ENCODE data around the gene GTF2H2. TPM values are rescaled to one million over a fixed set of nuclear protein-coding genes. Genes with fewer than 3 reads are reported as not detected.
"Not testable (repeated sequence)": the region's sequence is repeated elsewhere in the genome, so short reads cannot be mapped to it uniquely, and the experiment has no call there.

Gene GTF2H2
- total RNA-seq (34.3 TPM), polyA plus RNA-seq (ENCODE audit: insufficient read depth, low read depth, low replicate concordance) (4.9 TPM)
- long read RNA-seq, donor 1, partial matches to known transcripts = 0 of 1 reads
- long read RNA-seq, donor 1, other reads (novel, unspliced or antisense) = 0 of 1 reads
- long read RNA-seq, donor 2, partial matches to known transcripts = 0 of 1 reads
- long read RNA-seq, donor 2, other reads (novel, unspliced or antisense) = 0 of 1 reads
- long read RNA-seq, donor 3, full-length matches to known transcripts = 6 of 6 reads
- long read RNA-seq, donor 3, partial matches to known transcripts = 0 of 6 reads
- long read RNA-seq, donor 3, other reads (novel, unspliced or antisense) = 0 of 6 reads
- long read RNA-seq, donor 4, full-length matches to known transcripts = 2 of 2 reads
- long read RNA-seq, donor 4, partial matches to known transcripts = 0 of 2 reads
- long read RNA-seq, donor 4, other reads (novel, unspliced or antisense) = 0 of 2 reads
- long read RNA-seq, donor 5 = 0 reads
- long read RNA-seq, donor 6 = 0 reads
- long read RNA-seq, donor 7, partial matches to known transcripts = 5 of 19 reads
- long read RNA-seq, donor 7, other reads (novel, unspliced or antisense) = 12 of 19 reads
- long read RNA-seq, donor 8, partial matches to known transcripts = 0 of 1 reads
- long read RNA-seq, donor 8, other reads (novel, unspliced or antisense) = 0 of 1 reads
- long read RNA-seq, donor 9 = 0 reads
- long read RNA-seq, donor 10, full-length matches to known transcripts = 2 of 2 reads
- long read RNA-seq, donor 10, partial matches to known transcripts = 0 of 2 reads
- long read RNA-seq, donor 10, other reads (novel, unspliced or antisense) = 0 of 2 reads

DNA sequence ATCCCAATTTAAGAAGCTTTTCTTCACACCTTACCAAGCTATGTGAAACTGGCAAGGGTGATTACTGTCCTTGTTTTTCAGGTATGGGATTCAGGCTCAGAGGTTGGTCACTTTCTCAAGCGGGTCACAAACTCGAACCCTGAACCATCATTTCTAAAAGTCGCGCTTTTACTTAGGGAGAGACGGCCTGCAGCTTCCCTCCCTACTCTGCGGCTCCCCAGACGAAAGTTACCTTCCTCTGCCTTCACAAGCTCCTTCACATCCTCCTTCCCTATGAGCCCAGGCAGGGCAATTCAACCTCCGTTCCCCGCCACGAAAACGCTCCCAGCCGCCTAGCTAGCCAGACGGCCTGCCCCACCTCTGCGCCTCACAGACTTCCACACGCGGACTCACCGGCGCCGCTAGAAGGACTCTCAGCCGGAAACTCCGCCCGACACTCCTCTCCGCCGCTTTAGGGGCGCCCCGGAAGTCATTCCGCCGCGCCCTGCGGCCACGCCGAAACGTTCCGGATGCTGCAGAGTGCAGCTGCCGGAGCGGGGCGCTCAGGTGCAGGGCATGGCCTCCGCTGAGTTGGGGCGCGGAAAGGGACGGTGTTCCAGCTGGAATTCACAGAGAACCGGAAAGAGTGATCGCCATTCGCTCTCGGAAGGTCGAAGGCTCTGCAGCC is at the start of gene GTF2H2:
GTF2H2 (minus strand) TSS at position 415 of the 667 bp plus-strand sequence. CDS start 4,913 bp downstream, outside the sequence.
- FAIRE-seq; H3K9me3 ChIP-seq (ENCODE audit: control insufficient read depth in 2 of 3, insufficient read depth in 1 of 3, low read length in 3 of 3); H3K27ac ChIP-seq (ENCODE audit: low read depth in 2 of 2, low read length in 2 of 2); H3K4me1 ChIP-seq (ENCODE audit: control insufficient read depth in 2 of 3, insufficient read depth in 2 of 3, low read depth in 1 of 3, low read length in 3 of 3); H3K4me3 ChIP-seq (ENCODE audit: low read length in 3 of 3); H3K9ac ChIP-seq (ENCODE audit: low read length in 3 of 3); H3K27me3 ChIP-seq (ENCODE audit: control insufficient read depth, insufficient read depth, low read length); DNase-seq; intact Hi-C loops (cut with DNase I); H3K36me3 ChIP-seq (ENCODE audit: control insufficient read depth in 2 of 3, insufficient read depth in 3 of 3, low read length in 3 of 3): not testable (repeated sequence)

GRCh38 chr5:71109730-71110275 is 42.3 kb upstream of the GTF2H2 start:
- H3K36me3 ChIP-seq (ENCODE audit: control insufficient read depth in 2 of 3, insufficient read depth in 3 of 3, low read length in 3 of 3); FAIRE-seq; H3K4me1 ChIP-seq (ENCODE audit: control insufficient read depth in 2 of 3, insufficient read depth in 2 of 3, low read depth in 1 of 3, low read length in 3 of 3); H3K27ac ChIP-seq (ENCODE audit: low read depth in 2 of 2, low read length in 2 of 2); intact Hi-C loops (cut with DNase I); H3K9me3 ChIP-seq (ENCODE audit: control insufficient read depth in 2 of 3, insufficient read depth in 1 of 3, low read length in 3 of 3); H3K4me3 ChIP-seq (ENCODE audit: low read length in 3 of 3); H3K27me3 ChIP-seq (ENCODE audit: control insufficient read depth, insufficient read depth, low read length); DNase-seq; H3K9ac ChIP-seq (ENCODE audit: low read length in 3 of 3): not testable (repeated sequence)

DNA sequence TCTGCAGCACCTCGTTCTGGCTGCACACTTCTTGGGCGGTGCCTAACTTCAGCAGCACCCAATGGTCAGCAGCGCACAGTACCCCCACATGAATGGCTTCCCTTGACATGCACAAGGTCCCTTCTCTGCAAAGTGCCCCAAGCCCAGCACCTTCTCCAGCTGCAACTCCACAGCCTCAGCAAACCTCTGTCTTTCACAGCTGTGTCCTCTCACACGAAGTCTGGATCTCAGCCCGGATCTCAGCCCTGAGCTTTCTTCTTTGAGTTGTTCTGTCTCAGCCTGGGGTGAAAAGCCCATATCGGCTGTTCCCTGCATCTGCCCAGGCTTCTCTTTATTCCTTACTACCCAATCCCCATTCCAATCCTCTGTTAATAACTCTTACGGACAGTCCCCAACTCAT is 32.5 kb upstream of the GTF2H2 start:
- DNase-seq; H3K4me1 ChIP-seq (ENCODE audit: control insufficient read depth in 2 of 3, insufficient read depth in 2 of 3, low read depth in 1 of 3, low read length in 3 of 3); H3K9me3 ChIP-seq (ENCODE audit: control insufficient read depth in 2 of 3, insufficient read depth in 1 of 3, low read length in 3 of 3); H3K27me3 ChIP-seq (ENCODE audit: control insufficient read depth, insufficient read depth, low read length); H3K4me3 ChIP-seq (ENCODE audit: low read length in 3 of 3); intact Hi-C loops (cut with DNase I); FAIRE-seq; H3K27ac ChIP-seq (ENCODE audit: low read depth in 2 of 2, low read length in 2 of 2); H3K36me3 ChIP-seq (ENCODE audit: control insufficient read depth in 2 of 3, insufficient read depth in 3 of 3, low read length in 3 of 3); H3K9ac ChIP-seq (ENCODE audit: low read length in 3 of 3): not testable (repeated sequence)

DNA sequence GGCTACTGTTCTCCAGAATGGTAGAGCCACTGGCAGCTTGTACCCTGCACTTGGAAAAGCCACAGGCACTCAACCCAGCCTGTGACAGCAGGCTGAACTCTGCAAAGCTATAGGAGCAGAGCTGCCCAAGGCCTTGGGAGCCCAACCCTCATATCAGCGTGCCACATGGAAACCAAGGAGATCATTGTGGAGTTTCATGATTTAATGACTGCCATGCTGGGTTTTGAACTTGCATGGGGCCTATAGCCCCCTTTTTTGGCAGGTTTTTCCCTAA is 30.4 kb upstream of the GTF2H2 start:
- FAIRE-seq; H3K4me3 ChIP-seq (ENCODE audit: low read length in 3 of 3); H3K9me3 ChIP-seq (ENCODE audit: control insufficient read depth in 2 of 3, insufficient read depth in 1 of 3, low read length in 3 of 3); H3K27ac ChIP-seq (ENCODE audit: low read depth in 2 of 2, low read length in 2 of 2); intact Hi-C loops (cut with DNase I); H3K4me1 ChIP-seq (ENCODE audit: control insufficient read depth in 2 of 3, insufficient read depth in 2 of 3, low read depth in 1 of 3, low read length in 3 of 3); H3K27me3 ChIP-seq (ENCODE audit: control insufficient read depth, insufficient read depth, low read length); H3K36me3 ChIP-seq (ENCODE audit: control insufficient read depth in 2 of 3, insufficient read depth in 3 of 3, low read length in 3 of 3); DNase-seq; H3K9ac ChIP-seq (ENCODE audit: low read length in 3 of 3): not testable (repeated sequence)

DNA sequence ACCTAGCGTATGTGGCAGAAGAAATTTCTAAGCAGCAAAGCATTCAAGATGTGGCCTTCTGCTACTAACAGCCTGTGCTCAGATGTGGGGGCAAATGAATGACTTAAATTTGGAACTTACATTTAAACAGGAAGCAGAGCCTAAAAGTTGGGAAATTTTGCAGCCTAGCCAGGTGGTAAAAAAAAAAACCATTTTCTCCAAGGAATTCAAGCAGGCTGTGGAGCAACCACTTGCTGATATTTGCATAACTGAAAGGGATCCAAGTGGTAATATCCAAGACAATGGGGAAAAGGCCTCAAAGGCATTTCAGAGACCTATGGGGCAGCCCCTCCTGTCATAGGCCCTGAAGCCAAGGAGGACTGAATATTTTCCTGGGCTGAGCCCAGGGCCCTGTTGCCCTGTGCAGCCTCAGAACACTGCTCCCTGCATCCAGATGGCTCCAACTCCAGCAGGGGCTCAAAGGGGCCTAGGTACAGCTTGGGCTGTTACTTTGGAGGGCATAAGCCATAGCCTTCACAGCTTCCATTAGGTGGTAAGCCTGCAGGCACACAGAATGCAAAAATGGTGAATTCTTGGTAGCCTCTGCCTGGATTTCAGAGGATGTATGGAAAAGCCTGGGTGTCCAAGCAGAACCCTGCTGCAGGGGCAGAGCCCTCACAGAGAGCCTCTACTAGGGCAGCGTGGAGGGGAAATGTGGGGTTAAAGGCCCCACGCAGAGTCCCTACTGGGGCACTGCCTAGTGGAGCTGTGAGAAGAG is 29.9 kb upstream of the GTF2H2 start:
- H3K9ac ChIP-seq (ENCODE audit: low read length in 3 of 3); H3K27ac ChIP-seq (ENCODE audit: low read depth in 2 of 2, low read length in 2 of 2); H3K36me3 ChIP-seq (ENCODE audit: control insufficient read depth in 2 of 3, insufficient read depth in 3 of 3, low read length in 3 of 3); H3K27me3 ChIP-seq (ENCODE audit: control insufficient read depth, insufficient read depth, low read length); H3K9me3 ChIP-seq (ENCODE audit: control insufficient read depth in 2 of 3, insufficient read depth in 1 of 3, low read length in 3 of 3); FAIRE-seq; H3K4me3 ChIP-seq (ENCODE audit: low read length in 3 of 3); intact Hi-C loops (cut with DNase I); DNase-seq; H3K4me1 ChIP-seq (ENCODE audit: control insufficient read depth in 2 of 3, insufficient read depth in 2 of 3, low read depth in 1 of 3, low read length in 3 of 3): not testable (repeated sequence)

GRCh38 chr5:71089773-71090172 is 22.3 kb upstream of the GTF2H2 start:
- FAIRE-seq; H3K4me3 ChIP-seq (ENCODE audit: low read length in 3 of 3); H3K4me1 ChIP-seq (ENCODE audit: control insufficient read depth in 2 of 3, insufficient read depth in 2 of 3, low read depth in 1 of 3, low read length in 3 of 3); H3K9ac ChIP-seq (ENCODE audit: low read length in 3 of 3); H3K27me3 ChIP-seq (ENCODE audit: control insufficient read depth, insufficient read depth, low read length); H3K9me3 ChIP-seq (ENCODE audit: control insufficient read depth in 2 of 3, insufficient read depth in 1 of 3, low read length in 3 of 3); H3K27ac ChIP-seq (ENCODE audit: low read depth in 2 of 2, low read length in 2 of 2); H3K36me3 ChIP-seq (ENCODE audit: control insufficient read depth in 2 of 3, insufficient read depth in 3 of 3, low read length in 3 of 3); intact Hi-C loops (cut with DNase I); DNase-seq: not testable (repeated sequence)

DNA sequence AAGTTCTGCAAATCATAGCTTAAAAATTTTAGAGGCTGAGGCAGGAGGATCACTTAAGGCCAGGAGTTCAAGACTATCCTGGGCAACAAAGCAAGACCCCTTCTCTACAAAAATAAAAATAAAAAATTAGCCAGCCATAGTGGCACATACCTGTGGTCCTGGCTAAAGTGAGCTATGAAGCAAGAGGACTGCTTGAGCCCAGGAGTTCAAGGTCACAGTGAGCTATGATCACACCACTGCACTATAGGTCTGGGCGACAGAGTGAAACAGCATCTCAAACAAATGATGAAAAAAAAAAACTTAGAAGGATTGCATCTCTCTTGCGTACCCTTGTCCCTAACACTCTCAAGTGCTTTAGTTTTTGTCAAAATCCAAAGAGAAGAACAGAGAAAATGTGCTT is 21.3 kb upstream of the GTF2H2 start:
- H3K27me3 ChIP-seq (ENCODE audit: control insufficient read depth, insufficient read depth, low read length); H3K9me3 ChIP-seq (ENCODE audit: control insufficient read depth in 2 of 3, insufficient read depth in 1 of 3, low read length in 3 of 3); H3K9ac ChIP-seq (ENCODE audit: low read length in 3 of 3); DNase-seq; FAIRE-seq; intact Hi-C loops (cut with DNase I); H3K4me1 ChIP-seq (ENCODE audit: control insufficient read depth in 2 of 3, insufficient read depth in 2 of 3, low read depth in 1 of 3, low read length in 3 of 3); H3K27ac ChIP-seq (ENCODE audit: low read depth in 2 of 2, low read length in 2 of 2); H3K36me3 ChIP-seq (ENCODE audit: control insufficient read depth in 2 of 3, insufficient read depth in 3 of 3, low read length in 3 of 3); H3K4me3 ChIP-seq (ENCODE audit: low read length in 3 of 3): not testable (repeated sequence)
